ENCODE measurements around the gene DNAJB1. TPM values are rescaled to one million over a fixed set of nuclear protein-coding genes. Genes with fewer than 3 reads are reported as not detected.
A peak's percentile ranks its signal among the peaks of the same experiment; 100 is the strongest.

The DNAJB1 gene
- total and polyA plus RNA-seq, 2 of the 4 experiments (the other 2 are of a cell fraction): 88.2 to 95.4 TPM

DNA sequence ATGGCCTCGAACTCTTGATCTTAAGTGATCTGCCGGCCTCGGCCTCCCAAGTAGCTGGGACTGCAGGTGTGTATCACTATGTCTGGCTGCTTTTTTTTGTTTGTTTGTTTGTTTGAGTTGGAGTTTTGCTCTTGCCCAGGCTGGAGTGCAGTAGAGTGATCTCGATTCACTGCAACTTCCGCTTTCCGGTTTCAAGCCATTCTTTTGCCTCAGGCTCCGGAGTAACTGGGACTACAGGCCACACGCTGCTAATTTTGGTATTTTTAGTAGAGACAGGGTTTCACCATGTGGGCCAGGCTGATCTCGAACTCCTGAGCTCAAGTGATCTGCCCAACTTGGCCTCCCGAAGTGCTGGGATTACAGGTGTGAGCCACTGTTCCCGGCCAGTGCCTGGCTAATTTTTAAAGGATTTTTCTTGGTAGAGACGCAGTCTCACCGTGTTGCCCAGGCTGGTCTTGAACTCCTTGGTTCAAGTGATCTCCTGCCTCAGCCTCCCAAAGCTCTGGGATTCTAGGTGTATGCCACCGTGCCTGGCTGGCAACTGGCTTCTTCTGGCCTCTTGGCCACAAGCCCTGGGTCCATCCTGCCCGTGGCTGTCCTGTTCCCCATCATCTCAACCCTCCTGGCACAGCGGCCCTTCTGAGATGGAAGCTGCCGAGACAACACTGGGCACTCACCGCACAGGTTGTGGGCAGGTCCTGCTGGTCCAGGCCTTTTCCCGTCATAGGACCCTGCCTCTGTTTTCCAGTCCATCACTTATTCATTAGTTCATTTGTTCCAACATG lies 22.7 kb upstream of the DNAJB1 start (continued):
- no peak for TF ChIP-seq MXI1 (IDR thresholded peaks at IDR 0.05; ENCODE audit: borderline replicate concordance, low read depth, low read length)

DNA sequence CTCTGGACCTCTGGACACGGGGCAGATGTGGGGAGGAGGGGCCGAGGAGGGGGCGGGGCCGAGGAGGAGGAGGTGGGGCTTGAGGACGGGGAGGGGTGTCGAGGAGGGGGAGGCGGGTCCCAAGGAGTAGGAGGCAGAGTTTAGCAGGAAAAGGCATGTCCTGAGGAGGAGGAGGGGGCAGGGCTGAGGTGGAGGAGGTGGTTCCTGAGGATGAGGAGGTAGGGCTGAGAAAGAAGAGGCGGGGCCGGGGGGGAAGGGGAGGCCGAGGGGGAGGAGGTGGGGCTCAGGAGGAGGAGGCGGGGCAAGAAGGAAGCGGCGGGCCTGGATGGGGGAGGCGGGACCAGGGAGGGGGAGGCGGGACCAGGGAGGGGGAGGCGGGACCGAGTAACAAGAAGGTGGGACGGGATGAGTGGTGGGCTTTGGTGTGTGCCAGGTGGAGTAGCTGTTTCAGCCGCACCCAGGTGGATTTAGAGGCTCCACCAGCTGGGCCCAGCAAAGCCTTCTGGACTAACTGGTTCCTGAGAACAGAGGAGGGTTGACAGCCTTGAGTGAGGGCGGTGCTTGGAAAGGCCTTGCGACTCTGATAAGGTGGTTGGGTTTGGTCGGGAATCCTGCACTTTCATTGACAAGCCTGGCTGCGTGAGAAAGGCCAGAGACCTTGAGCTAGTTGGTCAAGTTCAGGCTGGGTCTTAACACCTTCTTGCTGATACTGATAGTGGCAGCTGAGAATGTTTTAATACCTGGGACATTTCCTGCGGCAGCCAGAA lies 18.9 kb upstream of the DNAJB1 start:
- dilution Hi-C loops (cut with HindIII; ENCODE audit: low sequenced_read_pairs, unreplicated experiment) (no loop called here), in situ Hi-C loops (cut with MboI; ENCODE audit: low sequenced_read_pairs) (no loop called here), intact Hi-C loops (cut with micrococcal nuclease) (no loop called here)
- Histone ChIP-seq H3K79me1 (ENCODE audit: low read depth in 1 of 2, low read length in 2 of 2) (peaks cover 20 to 64% of the 10 kb centered on the region in 2 experiments), H2AFZ (replicated peaks; ENCODE audit: low read length, poor library complexity) (peak overlapping the region; percentile 58), H4K5ac (ENCODE audit: low read depth, low read length) (no peak overlapping the region), H2AK9ac (replicated peaks; ENCODE audit: low read depth, low read length, poor library complexity) (no peak overlapping the region), H3K23ac (ENCODE audit: low read depth, low read length) (no peak overlapping the region), H4K20me1 (ENCODE audit: insufficient read depth, low read length) (peaks cover 6% of the 10 kb centered on the region), H3K36me3 (ENCODE audit: control insufficient read depth, insufficient read depth, low read length) (no peaks in the 10 kb centered on the region), H2BK20ac (ENCODE audit: low read depth, low read length) (no peak overlapping the region), H2BK5ac (ENCODE audit: low read depth, low read length, poor library complexity, severe bottlenecking) (no peak overlapping the region), H3K9me1 (ENCODE audit: insufficient read depth, low read length) (peaks cover 20% of the 10 kb centered on the region), H3K4me1 (ENCODE audit: control insufficient read depth, insufficient read depth, low read length) (no peaks in the 10 kb centered on the region), H3K56ac (ENCODE audit: extremely low read depth, insufficient read depth, low read length) (no peak overlapping the region), H3K9me3 (ENCODE audit: control insufficient read depth, insufficient read depth, low read length) (no peaks in the 10 kb centered on the region), H3K4ac (ENCODE audit: low read depth, low read length) (no peak overlapping the region), H4K91ac (ENCODE audit: insufficient read depth, low read depth, low read length) (no peak overlapping the region), H3K18ac (ENCODE audit: low read depth, low read length) (no peak overlapping the region), H2BK120ac (ENCODE audit: low read depth, low read length) (no peak overlapping the region), H3K4me3 (ENCODE audit: insufficient read depth, low read depth, low read length) (no peak overlapping the region), H3K14ac (replicated peaks; ENCODE audit: low read depth, low read length) (no peak overlapping the region), H3K27me3 (ENCODE audit: control insufficient read depth, insufficient read depth, low read length) (no peaks in the 10 kb centered on the region), H3K9ac (ENCODE audit: low read depth, low read length) (no peak overlapping the region), H2BK15ac (ENCODE audit: low read depth, low read length) (no peak overlapping the region), H2AK5ac (ENCODE audit: low read depth, low read length) (no peak overlapping the region), H4K8ac (ENCODE audit: low read depth in 2 of 2, low read length in 2 of 2) (no peak overlapping the region), H3K4me2 (ENCODE audit: low read depth, low read length) (no peak overlapping the region), H3K27ac (ENCODE audit: insufficient read depth, low read length) (no peak overlapping the region)
- 15% methylated on average over 8 of the region's 24 CpGs; no CpG with 5 or more reads in 1 of the 2 experiments for WGBS, 2 experiments (ENCODE audit: extremely low coverage in 2 of 2, insufficient read length in 1 of 2)
- ATAC-seq (ENCODE audit: low read depth) (peak; percentile 73), DNase-seq (no peak)
- no TSS peak for BruUV-seq (replicated peaks)
- POLR2A ChIA-PET (ENCODE audit: unreplicated experiment): no interaction called here
- CTCF ChIA-PET: interaction anchor here (0.7 kb wide), 1 partner anchor 13 kb away, joined by 7 read pairs; no protein-coding TSS in a partner anchor
- TF ChIP-seq RCOR1 (IDR thresholded peaks at IDR 0.05; ENCODE audit: insufficient replicate concordance, low read length) (no peak), RFX5 (IDR thresholded peaks at IDR 0.05; ENCODE audit: low read depth, low read length) (no peak), MAZ (IDR thresholded peaks at IDR 0.05; ENCODE audit: borderline replicate concordance, low read depth, low read length) (no peak), CHD1 (IDR thresholded peaks at IDR 0.05; ENCODE audit: low read depth, low read length) (no peak), MXI1 (IDR thresholded peaks at IDR 0.05; ENCODE audit: borderline replicate concordance, low read depth, low read length) (no peak), BHLHE40 (IDR thresholded peaks at IDR 0.05; ENCODE audit: low read depth, low read length) (no peak), FOS (IDR thresholded peaks at IDR 0.05; ENCODE audit: low read depth, low read length) (no peak)
- TF ChIP-seq, protein P1, sequence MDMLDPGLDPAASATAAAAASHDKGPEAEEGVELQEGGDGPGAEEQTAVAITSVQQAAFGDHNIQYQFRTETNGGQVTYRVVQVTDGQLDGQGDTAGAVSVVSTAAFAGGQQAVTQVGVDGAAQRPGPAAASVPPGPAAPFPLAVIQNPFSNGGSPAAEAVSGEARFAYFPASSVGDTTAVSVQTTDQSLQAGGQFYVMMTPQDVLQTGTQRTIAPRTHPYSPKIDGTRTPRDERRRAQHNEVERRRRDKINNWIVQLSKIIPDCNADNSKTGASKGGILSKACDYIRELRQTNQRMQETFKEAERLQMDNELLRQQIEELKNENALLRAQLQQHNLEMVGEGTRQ (IDR thresholded peaks at IDR 0.05; ENCODE audit: low read depth, low read length): no peak
- TF ChIP-seq, protein P2, sequence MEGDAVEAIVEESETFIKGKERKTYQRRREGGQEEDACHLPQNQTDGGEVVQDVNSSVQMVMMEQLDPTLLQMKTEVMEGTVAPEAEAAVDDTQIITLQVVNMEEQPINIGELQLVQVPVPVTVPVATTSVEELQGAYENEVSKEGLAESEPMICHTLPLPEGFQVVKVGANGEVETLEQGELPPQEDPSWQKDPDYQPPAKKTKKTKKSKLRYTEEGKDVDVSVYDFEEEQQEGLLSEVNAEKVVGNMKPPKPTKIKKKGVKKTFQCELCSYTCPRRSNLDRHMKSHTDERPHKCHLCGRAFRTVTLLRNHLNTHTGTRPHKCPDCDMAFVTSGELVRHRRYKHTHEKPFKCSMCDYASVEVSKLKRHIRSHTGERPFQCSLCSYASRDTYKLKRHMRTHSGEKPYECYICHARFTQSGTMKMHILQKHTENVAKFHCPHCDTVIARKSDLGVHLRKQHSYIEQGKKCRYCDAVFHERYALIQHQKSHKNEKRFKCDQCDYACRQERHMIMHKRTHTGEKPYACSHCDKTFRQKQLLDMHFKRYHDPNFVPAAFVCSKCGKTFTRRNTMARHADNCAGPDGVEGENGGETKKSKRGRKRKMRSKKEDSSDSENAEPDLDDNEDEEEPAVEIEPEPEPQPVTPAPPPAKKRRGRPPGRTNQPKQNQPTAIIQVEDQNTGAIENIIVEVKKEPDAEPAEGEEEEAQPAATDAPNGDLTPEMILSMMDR (conservative IDR thresholded peaks at IDR 0.05; ENCODE audit: low read depth, low read length): no peak
- TF ChIP-seq, protein P3, sequence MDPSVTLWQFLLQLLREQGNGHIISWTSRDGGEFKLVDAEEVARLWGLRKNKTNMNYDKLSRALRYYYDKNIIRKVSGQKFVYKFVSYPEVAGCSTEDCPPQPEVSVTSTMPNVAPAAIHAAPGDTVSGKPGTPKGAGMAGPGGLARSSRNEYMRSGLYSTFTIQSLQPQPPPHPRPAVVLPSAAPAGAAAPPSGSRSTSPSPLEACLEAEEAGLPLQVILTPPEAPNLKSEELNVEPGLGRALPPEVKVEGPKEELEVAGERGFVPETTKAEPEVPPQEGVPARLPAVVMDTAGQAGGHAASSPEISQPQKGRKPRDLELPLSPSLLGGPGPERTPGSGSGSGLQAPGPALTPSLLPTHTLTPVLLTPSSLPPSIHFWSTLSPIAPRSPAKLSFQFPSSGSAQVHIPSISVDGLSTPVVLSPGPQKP (IDR thresholded peaks at IDR 0.05; ENCODE audit: borderline replicate concordance, low read depth, low read length): no peak

Data from IMR-90 (cell line).